Glomerular visceral epithelial cell (primary cell): Measurements from ENCODE around the gene EVL.

ENCODE experiments used
- DNase-seq: peaks from one replicate; pipeline ENCODE4 v3.0.0-alpha.2; 2016; ENCODE audit errors: extremely low spot score

Gene EVL

DNA sequence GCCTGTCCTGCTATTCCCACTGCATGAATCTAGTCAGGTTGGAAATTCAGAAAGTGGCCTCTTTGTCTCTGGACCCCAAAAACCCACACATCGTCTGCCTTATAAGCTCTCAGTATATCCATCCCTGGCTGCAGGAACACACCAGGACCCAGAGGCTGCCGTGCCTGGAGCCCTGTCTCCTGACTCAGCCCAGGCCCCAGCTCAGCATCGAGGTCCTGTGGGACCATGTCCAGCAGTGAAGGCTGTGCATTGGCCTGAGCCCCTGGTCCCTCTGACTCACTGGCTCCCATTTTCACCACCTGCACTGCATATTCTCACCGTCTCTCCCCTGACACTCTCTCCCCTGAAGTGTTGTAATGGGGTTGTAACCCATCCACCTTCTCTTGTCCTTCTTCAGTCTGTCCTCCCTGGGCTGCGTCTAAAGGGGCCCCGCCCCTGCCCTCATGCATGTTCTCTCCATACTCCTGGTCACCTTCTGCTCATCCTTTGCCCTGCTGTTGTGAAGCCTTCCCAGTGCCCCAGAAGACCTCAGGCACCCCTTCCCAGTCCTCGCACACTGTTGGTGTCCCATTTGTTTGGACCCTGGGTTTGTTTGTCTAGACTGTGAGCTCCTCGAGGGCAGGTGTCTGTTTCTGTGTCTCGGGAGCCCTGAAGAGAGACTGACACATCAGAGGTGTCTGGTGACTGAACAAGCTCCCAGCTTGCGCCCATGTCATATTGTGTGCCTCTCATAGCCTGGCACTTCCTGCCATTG lies 43.8 kb downstream of the EVL start:
- no peak for DNase-seq

DNA sequence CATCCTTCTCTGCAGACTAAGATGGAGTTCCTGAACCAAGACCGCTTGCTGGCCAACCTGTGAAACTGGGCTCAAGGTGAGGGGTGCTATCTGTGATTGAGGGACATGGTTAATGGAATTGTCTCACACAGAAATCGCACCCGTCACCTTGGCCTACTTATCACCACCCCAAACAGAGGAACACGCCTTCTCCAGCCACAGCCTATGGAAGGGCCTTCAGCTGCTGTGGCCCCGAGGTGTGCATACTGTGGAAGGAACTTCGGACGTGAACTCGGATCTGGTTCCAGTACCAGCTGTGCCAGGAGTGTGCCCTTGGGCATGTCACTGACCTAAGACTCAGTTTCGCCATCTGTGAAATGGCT lies 44.4 kb downstream of the EVL start:
- no peak for DNase-seq

DNA sequence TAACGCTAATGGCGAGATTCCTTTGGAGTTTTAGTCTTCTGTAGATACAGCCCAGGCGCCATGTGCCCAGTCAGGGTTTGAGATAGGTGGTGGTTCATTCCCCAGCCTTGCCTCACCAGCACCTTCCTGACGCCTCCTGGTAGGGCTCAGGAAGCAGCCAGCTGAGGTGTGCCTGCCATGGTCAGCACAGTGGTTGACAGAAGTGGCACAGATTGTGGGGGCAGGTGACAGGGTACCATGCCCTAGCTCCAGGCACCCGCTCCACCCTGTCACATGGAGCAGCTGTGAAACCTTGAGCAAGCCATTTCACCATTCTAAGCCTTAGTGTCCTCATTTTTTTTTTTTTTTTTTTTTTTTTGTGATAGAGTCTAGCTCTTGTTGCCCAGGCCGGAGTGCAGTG lies 45.6 kb downstream of the EVL start:
- no peak for DNase-seq

DNA sequence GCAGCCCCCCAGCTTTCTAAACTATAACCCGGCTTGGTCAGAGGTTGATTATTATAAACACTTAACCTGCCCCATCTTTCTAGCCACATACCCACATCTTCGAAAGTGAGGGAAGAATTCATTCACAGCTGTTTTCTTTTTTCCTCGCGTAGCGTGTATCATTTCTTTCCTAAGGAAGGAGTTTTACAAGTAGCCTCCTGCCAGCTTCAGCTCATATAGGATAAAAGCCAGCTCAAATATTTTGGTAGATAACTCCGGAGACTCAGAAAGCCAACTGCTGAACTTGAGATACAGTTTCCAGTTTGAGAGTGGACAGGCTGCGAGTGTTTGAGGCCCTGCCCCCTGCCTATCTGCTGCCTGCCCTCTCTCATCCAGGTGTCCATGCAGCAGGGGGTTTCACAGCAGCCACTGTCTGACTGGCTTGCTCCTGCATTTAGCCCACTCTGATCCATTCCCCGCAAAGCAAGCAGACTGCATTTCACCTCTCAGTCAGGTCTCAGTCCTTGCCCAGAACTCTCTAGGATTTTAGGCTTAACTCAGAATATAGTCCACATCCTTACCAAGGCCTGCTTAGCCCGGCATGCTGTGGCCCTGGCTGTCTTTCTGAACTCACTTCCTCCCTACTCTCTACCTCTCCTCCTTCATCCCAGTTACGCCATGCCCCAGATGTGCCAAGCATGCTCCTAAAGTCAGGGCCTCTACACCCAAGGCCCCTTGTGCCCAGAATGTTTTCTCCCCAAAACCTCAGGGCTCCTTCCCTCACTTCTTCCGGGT lies 46.9 kb downstream of the EVL start:
- DNase-seq, result no peak

DNA sequence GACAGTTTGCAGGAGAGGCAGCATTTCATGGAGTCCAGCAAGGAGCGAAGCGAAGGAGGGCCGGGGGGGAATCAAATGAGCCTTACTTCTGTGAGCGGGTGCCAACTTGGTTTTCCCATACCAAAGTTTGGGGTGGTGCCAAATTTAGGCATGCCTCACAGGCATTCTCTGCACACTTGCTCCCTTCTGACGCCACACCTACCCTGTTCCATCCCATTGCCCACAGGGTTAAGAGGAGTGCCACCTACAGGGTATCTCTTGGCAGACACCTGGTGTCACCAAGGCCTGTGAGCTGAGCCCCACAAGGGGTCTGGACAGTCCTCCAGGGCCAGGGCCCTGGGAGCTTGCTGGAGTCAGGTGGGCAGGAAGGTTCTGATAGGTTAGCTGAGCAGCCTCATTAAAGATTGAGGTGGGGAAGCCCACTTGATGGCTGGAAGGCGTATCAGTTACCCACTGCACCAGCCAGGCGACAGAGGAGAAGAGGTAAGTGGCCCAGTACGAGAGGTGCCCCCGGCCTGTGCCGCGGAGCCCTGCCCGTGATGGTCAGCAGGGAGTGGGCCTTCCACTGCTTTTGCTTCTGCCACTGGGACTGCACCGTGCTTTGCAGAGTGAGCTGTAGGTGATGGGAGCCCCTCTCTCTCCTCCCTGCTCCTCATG lies 49.0 kb downstream of the EVL start:
- DNase-seq, result no peak

DNA sequence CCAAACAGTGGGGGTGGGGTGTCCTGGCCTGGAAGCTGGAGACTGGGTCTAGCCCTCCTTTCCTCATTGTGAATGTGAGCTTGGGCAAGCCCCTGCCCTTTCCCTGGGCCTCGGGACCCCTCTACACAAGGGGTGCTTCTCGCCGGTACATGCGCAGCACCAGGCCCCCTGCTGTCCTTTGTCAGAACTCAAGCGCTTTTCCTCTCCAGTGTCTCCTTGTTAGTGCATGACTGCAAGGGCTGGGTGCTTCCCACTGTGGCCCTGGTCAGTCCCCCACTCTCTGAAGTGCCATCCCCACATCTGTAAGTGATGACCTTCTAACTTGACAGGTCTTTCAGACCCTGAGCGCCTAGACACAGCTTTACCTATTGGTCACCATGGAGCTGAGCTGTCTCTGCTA lies 50.0 kb downstream of the EVL start:
- no peak for DNase-seq

DNA sequence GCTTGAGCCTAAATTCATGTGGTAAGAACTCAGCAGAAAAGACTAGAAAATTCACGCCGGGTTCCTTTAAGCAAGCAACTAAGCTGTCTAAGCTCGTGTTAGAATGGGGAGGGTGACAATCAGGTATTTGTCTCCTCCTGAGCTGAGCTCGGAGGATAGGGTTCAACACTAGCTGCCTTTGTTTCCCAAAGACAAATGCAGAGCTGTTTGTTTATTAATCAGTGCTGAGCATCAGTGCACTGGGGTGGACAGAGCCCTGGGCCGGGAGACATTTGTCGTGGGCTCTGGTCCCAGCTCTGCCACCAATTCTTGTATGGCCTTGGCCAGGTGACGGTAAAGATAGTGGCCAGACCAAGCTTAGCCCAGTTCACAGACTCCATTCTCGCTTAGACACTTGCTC lies 50.5 kb downstream of the EVL start:
- no peak for DNase-seq

DNA sequence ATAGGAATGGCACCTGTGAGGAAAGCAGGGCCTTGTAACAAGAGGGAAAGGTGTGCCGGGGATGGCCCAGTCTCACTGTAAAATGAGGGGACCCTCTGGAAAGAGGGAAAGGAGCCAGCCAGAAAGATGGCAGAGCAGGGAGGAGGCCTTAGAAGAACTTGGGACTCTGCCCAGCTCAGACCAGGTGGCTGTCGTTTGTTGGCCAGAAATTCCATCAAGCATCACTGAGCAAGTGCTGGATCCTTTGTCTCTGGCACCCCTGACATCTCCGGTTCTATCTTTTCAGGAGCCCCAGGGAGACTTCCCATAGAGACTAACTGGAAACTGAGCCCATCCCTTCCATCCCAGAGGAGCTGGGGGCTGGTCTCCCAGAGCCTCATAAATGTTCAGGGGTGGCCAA lies 50.9 kb downstream of the EVL start:
- no peak for DNase-seq

DNA sequence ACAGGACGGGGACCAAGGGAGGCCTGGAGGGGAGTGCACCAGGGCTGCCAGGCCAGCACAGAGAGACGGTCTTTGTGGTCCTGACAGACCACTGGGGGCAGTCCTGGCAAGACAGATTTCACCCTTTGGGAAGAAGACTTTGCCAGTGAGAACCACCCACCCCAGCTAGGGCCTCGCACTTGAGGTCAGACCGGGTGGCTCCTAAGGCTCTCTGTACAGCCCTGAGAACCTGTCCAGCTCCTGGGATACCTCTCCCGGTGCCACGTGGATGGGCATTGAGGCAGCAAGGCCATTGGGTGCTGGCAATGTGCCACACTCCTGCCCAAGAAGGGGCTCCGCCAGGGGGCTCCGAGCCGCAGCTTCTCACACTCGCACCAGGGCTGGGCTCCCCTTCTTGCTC lies 51.8 kb downstream of the EVL start:
- DNase-seq, result no peak

DNA sequence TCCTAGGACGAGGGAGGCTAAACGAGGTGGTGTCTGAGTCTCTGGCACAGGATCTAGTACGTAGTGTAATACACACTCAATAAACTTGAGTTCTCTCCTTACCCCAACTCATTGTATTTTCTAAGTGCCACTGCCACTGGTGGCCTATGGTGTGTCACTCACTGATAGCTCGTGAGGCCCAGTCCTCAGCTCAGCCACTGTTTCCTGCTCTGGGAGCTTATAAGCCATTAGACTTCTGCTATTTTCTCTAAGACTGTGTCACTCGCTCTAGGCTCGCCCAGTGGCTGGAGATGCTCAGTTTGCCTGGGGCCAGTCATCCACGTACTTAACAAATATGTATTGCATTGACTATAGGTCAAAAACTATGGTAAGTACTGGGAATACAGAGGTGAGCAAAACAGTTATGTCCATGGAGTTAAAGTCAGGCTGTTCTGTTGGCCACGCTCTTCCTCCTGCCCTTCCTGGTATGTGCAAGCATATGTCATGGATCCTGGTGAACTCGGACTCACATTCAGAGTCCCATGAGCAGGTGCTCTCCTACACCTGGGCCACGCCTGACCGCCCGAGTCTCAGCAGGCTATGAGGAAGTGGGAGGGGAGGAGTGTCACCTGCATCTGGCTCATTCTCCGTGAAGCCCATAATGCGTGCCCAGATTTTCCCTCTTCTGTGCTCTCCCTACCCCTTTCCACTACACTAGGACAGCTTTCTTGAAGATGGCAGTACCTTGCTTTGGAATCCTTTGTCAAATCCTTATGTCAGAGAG lies 52.6 kb downstream of the EVL start:
- DNase-seq, result no peak

DNA sequence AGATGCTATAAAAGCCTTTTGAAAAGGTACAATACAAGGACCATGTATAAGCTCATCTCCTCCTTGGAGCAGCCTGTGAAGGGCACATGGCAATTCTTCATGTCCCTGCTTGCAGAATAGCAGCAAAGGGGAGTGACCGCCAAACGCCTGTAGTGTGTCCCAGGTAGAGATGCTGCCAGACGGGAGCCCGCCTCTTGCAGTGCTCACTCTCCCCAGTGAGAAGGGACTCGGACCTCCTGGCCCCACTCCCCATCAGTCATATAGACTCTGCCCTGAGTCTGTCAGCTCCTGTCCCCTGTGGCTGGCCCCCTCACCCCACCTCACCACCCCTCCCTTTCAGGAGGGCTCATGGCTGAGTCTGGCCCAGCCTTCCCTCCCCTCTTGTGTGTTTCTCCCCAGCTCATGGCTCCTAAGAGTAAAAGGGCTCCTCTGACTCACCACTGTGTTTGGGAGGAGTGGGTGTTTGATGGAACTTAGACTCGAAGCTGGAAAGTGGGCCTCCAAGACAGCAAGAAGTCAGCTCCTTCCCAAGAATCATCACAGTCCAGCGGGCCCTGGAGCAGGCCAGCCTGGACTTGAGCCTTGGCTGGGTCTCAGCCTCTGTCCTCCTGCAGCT lies 53.3 kb downstream of the EVL start:
- no peak for DNase-seq

DNA sequence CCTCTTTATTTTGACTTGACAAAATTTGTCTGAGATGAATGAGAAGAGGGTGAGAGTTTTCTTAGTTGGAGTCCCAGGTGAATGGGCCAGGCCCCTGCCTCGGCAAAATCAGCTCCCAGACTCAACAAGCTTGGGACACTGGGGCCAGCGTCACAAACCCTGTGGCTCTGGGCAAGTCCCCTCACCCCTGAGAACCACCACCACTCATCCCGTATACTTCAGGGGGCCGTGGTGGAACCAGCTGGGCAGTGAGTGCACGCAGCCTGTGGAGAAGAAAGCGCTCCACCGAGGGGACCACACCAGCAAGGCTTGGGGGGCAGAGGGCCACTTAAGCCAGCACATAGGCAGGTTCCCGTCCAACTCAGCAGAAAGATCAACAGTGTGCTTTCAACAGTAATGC lies 54.0 kb downstream of the EVL start:
- DNase-seq, result no peak

DNA sequence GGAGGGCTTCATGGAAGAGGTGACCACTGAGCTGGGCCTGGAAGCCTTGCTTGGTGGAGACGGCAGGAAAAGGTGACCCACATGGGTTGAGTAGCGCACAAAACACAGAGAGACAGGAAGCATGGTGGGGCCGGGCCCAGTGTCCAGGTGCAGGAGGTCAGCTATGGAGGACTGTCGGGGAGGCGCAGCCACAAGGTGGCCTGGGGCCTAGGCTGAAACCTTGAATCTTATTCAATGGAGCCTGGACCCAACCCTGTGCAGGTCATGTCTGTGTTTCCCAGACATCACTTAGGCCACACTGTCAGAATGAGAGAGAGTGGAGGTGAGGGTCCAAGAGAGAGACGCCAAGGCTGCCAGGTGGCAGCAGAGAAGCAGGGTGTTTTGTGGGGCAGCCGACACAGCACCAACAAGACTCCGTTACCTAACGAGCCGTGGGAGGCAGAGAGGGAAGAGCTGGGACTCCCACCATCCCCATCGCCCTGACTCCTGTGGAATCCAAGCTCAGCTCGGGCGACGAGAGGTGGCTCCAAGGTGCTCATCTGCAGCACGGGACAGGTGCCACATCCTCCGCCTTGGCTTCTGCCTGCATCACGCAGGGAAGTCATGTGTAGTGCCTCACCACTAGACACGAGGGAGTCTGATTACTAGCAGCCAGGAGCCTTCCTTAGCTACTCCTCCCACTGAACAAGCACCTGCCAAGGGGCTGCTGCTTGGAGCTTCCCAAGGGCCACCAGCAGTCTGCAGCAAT lies 55.5 kb downstream of the EVL start:
- DNase-seq, result no peak

DNA sequence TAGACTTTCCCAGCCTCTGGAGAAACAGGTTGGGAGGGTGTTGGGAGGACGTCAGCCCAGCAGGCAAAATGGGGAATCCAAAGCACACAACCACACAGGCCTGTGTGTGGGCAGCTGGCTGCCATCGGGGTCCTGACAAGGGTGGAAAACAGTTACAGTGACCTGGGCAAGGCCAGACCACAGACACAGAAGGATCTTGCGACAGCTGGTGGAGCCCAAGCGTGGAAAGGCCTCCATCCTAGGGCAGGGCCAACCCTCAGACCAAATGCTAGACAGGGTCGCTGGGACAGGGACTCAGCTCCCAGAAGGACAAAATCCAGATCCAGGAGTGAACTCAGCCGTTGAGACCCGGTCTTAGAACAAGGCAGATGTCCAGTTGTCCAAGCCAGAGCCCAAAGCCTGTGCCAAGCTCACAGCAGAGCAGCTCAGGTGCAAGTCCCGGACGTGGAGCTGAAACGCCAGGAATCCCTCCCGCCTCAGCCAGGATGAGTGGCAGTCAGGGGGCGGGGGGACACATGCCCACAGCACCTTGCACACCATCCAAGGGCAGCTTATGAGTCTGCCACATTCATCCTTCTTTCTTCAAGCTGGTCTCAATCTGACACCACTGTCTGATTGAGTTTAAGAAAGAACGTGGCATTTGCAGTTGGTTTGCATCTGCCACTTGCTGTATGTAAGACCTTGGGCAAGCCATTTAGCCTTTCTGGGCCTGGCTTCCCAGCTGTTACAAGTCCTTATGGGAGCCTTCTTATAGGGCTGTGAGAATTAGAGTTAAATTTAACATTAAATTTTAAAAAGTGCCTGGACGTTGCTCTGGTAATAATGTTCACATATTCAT lies 56.6 kb downstream of the EVL start:
- no peak for DNase-seq

DNA sequence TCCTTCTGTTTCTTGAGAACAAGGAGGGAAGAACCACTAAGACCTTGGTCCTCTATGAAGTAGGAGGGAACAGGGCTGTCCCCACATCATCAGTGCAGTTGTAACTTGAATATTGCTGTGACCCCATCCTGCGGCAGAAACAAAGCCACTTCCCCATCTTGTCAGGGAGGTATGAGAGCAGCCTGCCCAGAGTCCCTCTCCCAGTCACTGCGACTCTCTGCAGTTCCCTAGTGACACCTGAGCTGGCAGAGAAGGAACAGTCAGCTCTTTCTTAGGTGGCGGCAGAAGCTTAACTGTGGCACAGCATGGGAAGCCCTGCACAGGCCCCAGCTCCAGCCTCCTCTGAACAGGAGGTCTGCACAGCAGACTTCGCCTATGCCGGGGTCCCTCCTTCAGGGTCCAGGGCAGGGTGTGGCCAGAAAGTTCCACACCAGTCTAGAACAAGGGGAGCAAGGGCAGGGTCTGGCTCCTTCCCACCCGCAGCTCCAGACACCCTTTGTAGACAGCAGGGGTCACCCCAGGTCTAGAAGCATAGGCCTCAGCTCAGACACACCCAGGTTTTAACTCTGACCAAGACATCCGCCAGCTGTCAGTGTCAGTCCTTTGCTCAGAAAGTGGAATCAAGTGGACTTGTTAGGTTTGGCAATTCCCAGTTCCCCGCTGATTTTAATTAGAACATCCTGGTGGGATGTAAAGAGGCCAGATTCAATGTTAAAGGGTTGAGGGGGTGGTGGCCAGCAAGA lies 57.4 kb downstream of the EVL start:
- no peak for DNase-seq

DNA sequence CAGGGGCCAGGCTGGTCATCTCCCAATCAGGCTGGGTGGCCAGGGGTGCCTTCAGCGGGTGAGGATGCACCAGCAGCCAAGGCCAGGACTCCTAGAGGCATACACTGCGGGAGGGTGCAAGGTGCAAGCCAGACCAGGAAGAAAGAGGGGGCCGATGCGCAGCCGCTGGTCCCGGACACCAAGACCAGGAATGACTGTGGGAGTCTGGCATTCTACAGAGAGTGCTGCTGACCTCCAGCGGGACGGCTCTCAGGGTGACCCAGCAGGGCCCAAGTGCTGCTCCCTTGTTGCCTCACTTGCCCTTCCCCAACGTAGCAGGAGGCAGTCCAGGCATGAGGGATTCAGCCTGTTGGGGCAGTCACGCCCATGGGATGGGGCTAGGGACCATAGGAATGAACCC lies 58.4 kb downstream of the EVL start:
- DNase-seq, result no peak

DNA sequence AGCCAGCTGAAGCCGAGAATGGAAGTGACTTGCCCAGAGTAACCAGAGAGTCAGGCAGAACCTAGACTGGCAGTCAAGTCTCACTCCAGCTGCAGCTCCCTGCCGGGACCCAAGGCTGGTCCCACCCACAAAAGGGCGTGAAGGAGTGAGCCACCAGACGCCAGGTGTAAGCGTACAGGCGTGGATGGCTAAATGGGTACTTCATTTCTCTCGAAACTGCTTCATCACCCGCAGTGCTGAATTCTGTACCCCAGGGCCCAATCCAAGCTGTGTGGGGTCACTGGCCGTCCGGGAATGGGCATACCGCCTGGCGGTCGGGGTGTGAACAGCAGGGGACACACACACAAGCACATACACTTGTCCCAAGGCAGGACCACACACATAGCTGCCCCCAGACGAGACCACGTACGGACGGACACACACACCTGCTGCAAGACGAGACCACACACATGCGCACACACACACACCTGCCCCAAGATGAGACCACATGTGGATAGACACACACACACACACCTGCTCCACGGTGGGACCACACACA lies 59.4 kb downstream of the EVL start:
- no peak for DNase-seq

DNA sequence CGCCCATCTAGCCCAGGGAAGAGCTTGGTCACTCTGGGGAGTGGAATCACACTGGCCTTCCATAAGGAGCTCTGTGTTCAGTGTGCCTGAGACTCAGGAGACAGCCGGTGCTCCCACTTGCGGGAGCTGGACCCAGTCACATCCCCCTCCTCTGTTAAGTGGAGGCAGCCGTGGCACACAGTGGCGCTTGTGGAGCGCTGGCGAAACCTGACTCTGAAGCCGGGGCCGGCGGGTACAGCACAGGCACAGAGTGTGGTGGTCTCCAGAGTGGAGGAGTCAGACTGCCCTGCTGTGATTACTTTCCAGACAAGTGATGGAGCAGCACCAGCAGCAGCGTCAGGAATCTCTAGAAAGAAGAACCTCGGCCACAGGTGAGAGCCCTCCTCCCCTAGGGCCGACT lies 61.2 kb downstream of the EVL start:
- DNase-seq, result no peak

DNA sequence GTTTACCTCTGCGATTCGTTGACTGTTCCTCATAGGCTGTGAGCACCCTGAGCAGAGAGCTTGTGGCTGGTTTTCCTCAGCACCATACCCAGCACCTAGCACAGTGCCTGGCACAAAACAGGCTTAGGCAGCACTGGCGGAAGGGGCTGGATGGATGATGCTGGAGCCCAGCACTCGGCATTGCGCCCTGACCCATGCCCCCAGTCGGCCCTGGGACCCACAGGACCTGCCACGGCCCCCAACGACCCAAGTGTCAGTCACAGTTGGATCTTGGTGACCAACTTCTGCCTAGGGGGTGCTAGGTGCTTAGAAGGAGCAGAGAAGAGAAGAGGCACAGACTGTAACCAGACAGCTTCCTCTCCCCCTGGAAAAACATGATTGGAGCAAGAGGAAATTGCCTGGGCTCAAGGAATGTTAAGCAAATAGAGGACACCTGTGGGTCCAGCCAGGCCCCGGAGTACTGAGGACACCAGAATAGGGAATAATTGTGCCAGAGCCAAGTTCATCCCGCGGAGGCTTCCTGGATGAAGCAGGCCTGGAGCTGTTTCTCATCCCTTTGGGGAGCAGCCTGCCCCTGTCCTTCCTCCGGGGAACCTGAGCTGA lies 62.7 kb downstream of the EVL start:
- no peak for DNase-seq
